MM.1S (cell line): ENCODE data around the gene STEAP1.
A peak's percentile ranks its signal among the peaks of the same experiment; 100 is the strongest.

Experiments used
- DNase-seq: peaks from one replicate; pipeline ENCODE4 v3.0.0-alpha.2; 2015
- H2AFZ ChIP-seq: fragments of 300-600 bp; sonication (generic); 2 replicates; pipeline ENCODE4 v1.6.0; 2016; ENCODE audit warnings: antibody characterized with exemption, low read length
- H3F3A ChIP-seq: fragments of 300-600 bp; sonication (generic); 2 replicates; pipeline ENCODE4 v1.6.1; 2016; ENCODE audit warnings: mild to moderate bottlenecking, antibody characterized with exemption, low read length, moderate library complexity, mixed read lengths; ENCODE audit not compliant: insufficient read depth
- H3K27ac ChIP-seq: fragments of 300-600 bp; sonication (generic); 2 replicates; pipeline ENCODE4 v1.5.1; 2016; ENCODE audit warnings: mild to moderate bottlenecking, low read length
- H3K27me3 ChIP-seq: fragments of 300-600 bp; sonication (generic); replicated peaks from 2 replicates; pipeline ENCODE4 v1.6.0; 2016; ENCODE audit warnings: low read length; ENCODE audit not compliant: insufficient read depth
- H3K36me3 ChIP-seq: fragments of 300-600 bp; sonication (generic); replicated peaks from 2 replicates; pipeline ENCODE4 v1.6.1; 2016; ENCODE audit warnings: mild to moderate bottlenecking, low read length, mixed read lengths; ENCODE audit not compliant: insufficient read depth
- H3K4me1 ChIP-seq: fragments of 300-600 bp; sonication (generic); 2 replicates; pipeline ENCODE4 v1.6.1; 2016; ENCODE audit warnings: low read length, mixed read lengths
- H3K4me2 ChIP-seq: fragments of 300-600 bp; sonication (generic); 2 replicates; pipeline ENCODE4 v1.6.0; 2016; ENCODE audit warnings: low read depth, low read length
- H3K4me3 ChIP-seq: fragments of 300-600 bp; sonication (generic); 2 replicates; pipeline ENCODE4 v1.5.1; 2016; ENCODE audit warnings: low read length, mixed read lengths
- H3K79me2 ChIP-seq: fragments of 300-600 bp; sonication (generic); 2 replicates; pipeline ENCODE4 v1.6.1; 2016; ENCODE audit warnings: mixed run types, low read length, mixed read lengths
- H3K9ac ChIP-seq: fragments of 300-600 bp; sonication (generic); 2 replicates; pipeline ENCODE4 v1.6.1; 2016; ENCODE audit warnings: low read length, mixed read lengths
- H3K9me2 ChIP-seq: fragments of 300-600 bp; sonication (generic); replicated peaks from 2 replicates; pipeline ENCODE4 v1.6.1; 2016; ENCODE audit warnings: mild to moderate bottlenecking, low read length, mixed read lengths; ENCODE audit not compliant: insufficient read depth
- H3K9me3 ChIP-seq: fragments of 300-600 bp; sonication (generic); replicated peaks from 2 replicates; pipeline ENCODE4 v1.6.1; 2016; ENCODE audit warnings: mild to moderate bottlenecking, low read length, mixed read lengths; ENCODE audit not compliant: insufficient read depth
- H4K20me1 ChIP-seq: fragments of 300-600 bp; sonication (generic); 2 replicates; pipeline ENCODE4 v1.6.1; 2016; ENCODE audit warnings: mild to moderate bottlenecking, low read length, moderate library complexity, mixed read lengths; ENCODE audit not compliant: insufficient read depth
- CTCF ChIP-seq: fragments of 300-600 bp; sonication (generic); IDR thresholded peaks from 2 replicates; pipeline ENCODE4 v1.5.1; 2016; ENCODE audit warnings: antibody characterized with exemption, low read length, mixed read lengths
- EZH2 ChIP-seq: fragments of 300-600 bp; sonication (generic); optimal IDR thresholded peaks from 2 replicates; pipeline ENCODE3; 2017; ENCODE audit warnings: low read depth, mild to moderate bottlenecking, antibody characterized with exemption, low read length, mixed read lengths
- EZH2phosphoT487 ChIP-seq: fragments of 300-600 bp; sonication (generic); IDR thresholded peaks from 2 replicates; pipeline ENCODE4 v1.6.1; 2018; ENCODE audit warnings: antibody characterized with exemption, low read length

STEAP1 gene

GRCh38 chr7:90211391-90212148, 57.3 kb downstream of the STEAP1 start, which contains the start of gene STEAP2:
Gene STEAP2, plus strand, starts transcription at chr7:90211740. Its CDS starts 13,343 bp downstream, at chr7:90225083.
- Histone ChIP-seq H3K4me1 (no peaks in the 10 kb centered on the region), H3K9ac (no peak within 1 kb of the TSS), H3K9me2 (no peaks in the 10 kb centered on the region), H4K20me1 (no peaks in the 10 kb centered on the region), H3K9me3 (no peaks in the 10 kb centered on the region), H3K4me2 (peak within 1 kb of the TSS; percentile 31; the same call in 1 of the 2 replicates), H3K27me3 (no peaks in the 10 kb centered on the region), H3F3A (no peaks in the 10 kb centered on the region), H3K36me3 (no peaks in the 10 kb centered on the region), H3K27ac (no peak within 1 kb of the TSS), H3K79me2 (no peaks in the 10 kb centered on the region), H2AFZ (0 out of 2 replicates have a peak within 1 kb of the TSS, but pooled peaks have one; percentile 28), H3K4me3 (peak within 1 kb of the TSS; percentile 25)
- DNase-seq: peak; percentile 11
- peak; percentile 34 for TF ChIP-seq CTCF
- no peak for TF ChIP-seq EZH2

GRCh38 chr7:90212149-90212495, 57.9 kb downstream of the STEAP1 start:
- Histone ChIP-seq H3K9me3 (no peaks in the 10 kb centered on the region), H2AFZ (no peak overlapping the region), H3K9me2 (no peaks in the 10 kb centered on the region), H3K4me3 (no peak overlapping the region), H3K27ac (no peak overlapping the region), H3K4me2 (no peak overlapping the region), H4K20me1 (no peaks in the 10 kb centered on the region), H3K36me3 (no peaks in the 10 kb centered on the region), H3K79me2 (no peaks in the 10 kb centered on the region), H3K4me1 (no peaks in the 10 kb centered on the region), H3K9ac (no peak overlapping the region), H3F3A (no peaks in the 10 kb centered on the region), H3K27me3 (no peaks in the 10 kb centered on the region)
- TF ChIP-seq EZH2phosphoT487 (no peak), CTCF (no peak), EZH2 (no peak)
- no peak for DNase-seq

- no peaks in the 10 kb centered on the region for H3F3A ChIP-seq
- no peaks in the 10 kb centered on the region for H3K27me3 ChIP-seq
- H3K4me1 ChIP-seq: no peaks in the 10 kb centered on the region
- no peaks in the 10 kb centered on the region for H3K9me3 ChIP-seq
- no peak for DNase-seq
- no peak overlapping the region for H3K9ac ChIP-seq
- no peak overlapping the region for H3K27ac ChIP-seq
- H3K4me3 ChIP-seq: no peak overlapping the region
- no peaks in the 10 kb centered on the region for H3K36me3 ChIP-seq
- H3K79me2 ChIP-seq: no peaks in the 10 kb centered on the region
- no peaks in the 10 kb centered on the region for H4K20me1 ChIP-seq
- no peak overlapping the region for H3K4me2 ChIP-seq
- TF ChIP-seq CTCF (no peak), EZH2 (no peak), EZH2phosphoT487 (no peak)
- no peak overlapping the region for H2AFZ ChIP-seq
- H3K9me2 ChIP-seq: no peaks in the 10 kb centered on the region
These were observed 59.3 kb downstream of the STEAP1 start for GRCh38 chr7:90213521-90213920.
